Endodermal cell (in vitro differentiated cells): ENCODE measurements around the gene RUNDC3A. TPM values are rescaled to one million over a fixed set of nuclear protein-coding genes. Genes with fewer than 3 reads are reported as not detected.
A peak's percentile ranks its signal among the peaks of the same experiment; 100 is the strongest.

ENCODE experiments used
- DNase-seq: peaks from one replicate; pipeline ENCODE4 v3.0.0-alpha.2; 2017
- H3K27ac ChIP-seq: 2 replicates; pipeline ENCODE4 v1.5.1; 2013; ENCODE audit warnings: mild to moderate bottlenecking, low read depth, low read length, moderate library complexity
- H3K27me3 ChIP-seq: 2 replicates; pipeline ENCODE4 v1.6.1; 2013; ENCODE audit warnings: mild to moderate bottlenecking, low read length, moderate library complexity; ENCODE audit not compliant: insufficient read depth, control insufficient read depth, poor library complexity, severe bottlenecking
- H3K36me3 ChIP-seq: 2 replicates; pipeline ENCODE4 v1.7.0; 2013; ENCODE audit warnings: mild to moderate bottlenecking, low read length, moderate library complexity; ENCODE audit not compliant: control insufficient read depth, insufficient read depth
- H3K4me1 ChIP-seq: one replicate; pipeline ENCODE4 v1.7.0; 2013; ENCODE audit warnings: low read length; ENCODE audit not compliant: control insufficient read depth, insufficient read depth
- H3K4me3 ChIP-seq: 2 replicates; pipeline ENCODE4 v1.5.1; 2013; ENCODE audit warnings: mild to moderate bottlenecking, low read length, moderate library complexity
- H3K9ac ChIP-seq: 2 replicates; pipeline ENCODE4 v1.6.1; 2013; ENCODE audit warnings: mild to moderate bottlenecking, low read length, moderate library complexity; ENCODE audit not compliant: poor library complexity, severe bottlenecking; ENCODE audit errors: extremely low read depth
- H3K9me3 ChIP-seq: 2 replicates; pipeline ENCODE4 v1.6.1; 2013; ENCODE audit warnings: mild to moderate bottlenecking, low read length, moderate library complexity; ENCODE audit not compliant: control insufficient read depth
- H3K27ac Mint-ChIP-seq: 2 replicates; pipeline ENCODE4 v1.8.0; 2020; ENCODE audit warnings: mixed read lengths
- H3K27me3 Mint-ChIP-seq: 2 replicates; pipeline ENCODE4 v1.8.0; 2021; ENCODE audit warnings: mild to moderate bottlenecking, mixed read lengths; ENCODE audit not compliant: insufficient read depth
- H3K36me3 Mint-ChIP-seq: 2 replicates; pipeline ENCODE4 v1.8.0; 2020; ENCODE audit warnings: low read depth, mixed read lengths
- H3K4me1 Mint-ChIP-seq: 2 replicates; pipeline ENCODE4 v1.8.0; 2020; ENCODE audit warnings: mixed read lengths
- H3K4me3 Mint-ChIP-seq: 2 replicates; pipeline ENCODE4 v1.8.0; 2020; ENCODE audit warnings: mild to moderate bottlenecking, moderate library complexity, mixed read lengths
- H3K9me3 Mint-ChIP-seq: 2 replicates; pipeline ENCODE4 v1.8.0; 2020; ENCODE audit warnings: mild to moderate bottlenecking, mixed read lengths
- CTCF ChIP-seq: fragments of 200-600 bp; sonication (generic); conservative IDR thresholded peaks from 2 replicates; pipeline ENCODE4 v1.5.0; 2021; ENCODE audit warnings: antibody characterized with exemption, mild to moderate bottlenecking
- WGBS, 2 experiments: methylation state at CpG; one replicate each; pipeline versions ENCODE4 v1.1.5 to v1.1.7; 2013; ENCODE audit warnings: missing lambda C conversion rate in 2 of 2, mixed read lengths in 1 of 2; ENCODE audit not compliant: insufficient coverage in 1 of 2, insufficient read length in 1 of 2; 5-methylcytosine and 5-hydroxymethylcytosine counted together
- total RNA-seq, 2 donors: library from RNA; stranded (reverse); fragmentation: NEBNext Ultra II Directional in 1 of 2; extraction: Animal tissue kit (Norgen Biotek cat#: 25700) in 1 of 2; gene quantifications; 2 replicates in 1 of 2; 3 replicates in 1 of 2; pipeline ENCODE4 v1.2.1, GENCODE V29; 2021

The RUNDC3A gene
- total RNA-seq, 2 donors from 2014 or later, result 1.0 to 2.1 TPM

DNA sequence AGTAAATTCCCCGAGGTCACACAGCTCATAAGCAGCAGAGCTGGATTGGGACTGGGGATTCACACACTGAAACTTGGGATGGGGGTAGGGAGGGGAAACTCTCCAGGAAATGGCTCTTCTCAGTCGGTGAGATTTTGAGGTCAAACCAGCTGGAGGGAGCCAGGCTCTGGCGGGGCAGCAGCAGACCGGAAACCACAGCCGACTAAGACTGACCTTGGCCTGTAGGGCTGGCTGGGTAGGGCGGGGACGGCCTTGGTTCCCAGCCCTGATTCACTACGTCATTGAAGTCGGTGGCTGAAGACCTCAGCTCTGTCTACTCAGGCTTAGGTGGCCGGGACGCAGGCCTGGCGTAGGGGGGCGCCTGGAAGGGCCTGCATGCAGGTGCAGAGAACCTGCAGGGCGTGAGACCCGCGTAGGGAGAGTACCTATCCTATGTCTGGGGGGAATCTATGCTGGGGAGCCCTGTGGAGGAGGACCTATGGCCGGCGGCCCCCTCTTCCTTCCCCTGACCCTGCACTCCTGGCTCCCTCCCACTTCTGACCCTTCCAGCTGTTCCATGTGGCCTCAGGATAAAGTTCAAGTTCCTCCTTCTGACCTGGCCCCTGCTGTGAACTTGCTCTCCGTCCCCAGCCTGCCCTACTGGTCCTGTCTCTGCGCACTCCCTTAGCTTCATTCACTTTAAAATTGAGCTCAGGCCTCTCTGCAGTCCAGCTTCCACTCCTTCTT lies 28.6 kb upstream of the RUNDC3A start:
- Histone ChIP-seq H3K27me3 (no peaks in the 10 kb centered on the region), H3K9me3 (no peaks in the 10 kb centered on the region), H3K36me3 (no peaks in the 10 kb centered on the region), H3K27ac (no peak overlapping the region), H3K9ac (no peak overlapping the region), H3K4me3 (no peak overlapping the region), H3K4me1 (no peaks in the 10 kb centered on the region)
- H3K9me3 Mint-ChIP-seq, result no peaks in the 10 kb centered on the region
- H3K27ac Mint-ChIP-seq, result peak overlapping the region; percentile 78
- DNase-seq, result peak; percentile 94
- no peaks in the 10 kb centered on the region for H3K36me3 Mint-ChIP-seq
- H3K4me3 Mint-ChIP-seq, result no peak overlapping the region
- no peak for TF ChIP-seq CTCF
- WGBS, 2 experiments, result 64 to 67% methylated on average over 12 to 20 of the region's 20 CpGs
- peaks cover 10% of the 10 kb centered on the region for H3K4me1 Mint-ChIP-seq
- H3K27me3 Mint-ChIP-seq, result peaks cover 3% of the 10 kb centered on the region

GRCh38 chr17:44280392-44280937 lies 27.9 kb upstream of the RUNDC3A start:
- Histone ChIP-seq H3K27ac (no peak overlapping the region), H3K4me1 (no peaks in the 10 kb centered on the region), H3K9ac (no peak overlapping the region), H3K9me3 (no peaks in the 10 kb centered on the region), H3K36me3 (no peaks in the 10 kb centered on the region), H3K27me3 (no peaks in the 10 kb centered on the region), H3K4me3 (no peak overlapping the region)
- H3K27ac Mint-ChIP-seq, result peak overlapping the region; percentile 28
- 83 to 86% methylated on average over 8 to 12 of the region's 12 CpGs for WGBS, 2 experiments
- DNase-seq, result peak; percentile 48
- no peaks in the 10 kb centered on the region for H3K9me3 Mint-ChIP-seq
- H3K36me3 Mint-ChIP-seq, result no peaks in the 10 kb centered on the region
- H3K4me3 Mint-ChIP-seq, result no peak overlapping the region
- H3K4me1 Mint-ChIP-seq, result peaks cover 10% of the 10 kb centered on the region
- H3K27me3 Mint-ChIP-seq, result peaks cover under 1% of the 10 kb centered on the region
- no peak for TF ChIP-seq CTCF

DNA sequence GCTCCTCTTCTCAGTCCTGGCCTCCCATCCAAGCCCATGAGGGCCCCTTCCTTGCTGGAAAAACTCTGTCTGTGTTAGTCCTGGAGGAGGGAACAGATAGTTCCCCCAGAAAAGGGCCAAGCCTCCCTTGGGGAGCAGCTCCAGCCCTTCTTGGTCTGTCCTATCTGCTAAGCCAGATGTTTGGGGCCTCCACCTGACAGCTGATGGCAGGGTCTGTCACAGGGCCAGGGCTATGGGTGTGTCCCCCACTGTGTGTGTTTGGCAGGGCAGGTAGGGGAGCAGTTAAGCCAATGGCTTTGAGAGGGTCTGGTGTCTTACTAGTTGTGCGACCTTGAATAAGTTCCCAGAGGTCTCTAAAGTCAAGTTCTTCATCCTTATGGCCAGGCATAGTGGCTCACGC lies 26.8 kb upstream of the RUNDC3A start:
- Mint-ChIP-seq H3K4me3 (no peak overlapping the region), H3K27ac (no peak overlapping the region), H3K27me3 (no peaks in the 10 kb centered on the region), H3K9me3 (no peaks in the 10 kb centered on the region), H3K4me1 (peaks cover 10% of the 10 kb centered on the region), H3K36me3 (no peaks in the 10 kb centered on the region)
- Histone ChIP-seq H3K9me3 (no peaks in the 10 kb centered on the region), H3K4me1 (no peaks in the 10 kb centered on the region), H3K4me3 (no peak overlapping the region), H3K27me3 (no peaks in the 10 kb centered on the region), H3K27ac (no peak overlapping the region), H3K36me3 (no peaks in the 10 kb centered on the region), H3K9ac (no peak overlapping the region)
- no peak for TF ChIP-seq CTCF
- no peak for DNase-seq
- 90 to 95% methylated on average over 1 of the region's 2 CpGs for WGBS, 2 experiments
